Caki2 (cell line): ENCODE results near the gene CMBL. TPM values are rescaled to one million over a fixed set of nuclear protein-coding genes. Genes with fewer than 3 reads are reported as not detected.
A peak's percentile ranks its signal among the peaks of the same experiment; 100 is the strongest.
"Not testable (repeated sequence)": the region's sequence is repeated elsewhere in the genome, so short reads cannot be mapped to it uniquely, and the experiment has no call there.

Experiments
- DNase-seq: peaks from one replicate; pipeline ENCODE4 v3.0.0-alpha.2; 2015; ENCODE audit warnings: low read depth
- in situ Hi-C: cut with HindIII; loops from 2 replicates; pipeline ENCODE4 v1.10.0; 2016; ENCODE audit warnings: low sequenced_read_pairs, low pct_unique_long_range_greater_than_20kb, mixed read lengths
- total RNA-seq: library from RNA; depleted of rRNA; stranded (reverse); fragments of >200 nt; shearing (Covaris generic); gene quantifications from 2 replicates; pipeline ENCODE4 v1.2.3, GENCODE V29; 2014; ENCODE audit warnings: low replicate concordance

The CMBL gene
- total RNA-seq, 1 experiment from 2014 or later = 219 TPM

DNA sequence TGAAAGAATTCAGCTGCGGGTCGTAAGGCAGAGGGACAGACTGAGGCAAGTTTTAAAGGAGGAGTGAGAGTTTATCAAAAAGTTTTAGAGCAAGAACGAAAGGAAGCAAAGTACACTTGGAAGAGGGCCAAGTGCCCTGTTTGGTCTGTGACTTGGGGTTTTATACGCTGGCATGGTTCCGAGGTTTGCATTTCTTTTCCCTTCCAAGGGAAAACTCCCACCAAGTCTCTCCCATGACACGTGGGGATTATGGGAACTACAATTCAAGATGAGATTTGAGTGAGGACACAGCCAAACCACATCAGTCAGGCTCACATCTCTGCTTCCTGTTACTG lies 34.9 kb downstream of the CMBL start:
- DNase-seq, in situ Hi-C loops: not testable (repeated sequence)

DNA sequence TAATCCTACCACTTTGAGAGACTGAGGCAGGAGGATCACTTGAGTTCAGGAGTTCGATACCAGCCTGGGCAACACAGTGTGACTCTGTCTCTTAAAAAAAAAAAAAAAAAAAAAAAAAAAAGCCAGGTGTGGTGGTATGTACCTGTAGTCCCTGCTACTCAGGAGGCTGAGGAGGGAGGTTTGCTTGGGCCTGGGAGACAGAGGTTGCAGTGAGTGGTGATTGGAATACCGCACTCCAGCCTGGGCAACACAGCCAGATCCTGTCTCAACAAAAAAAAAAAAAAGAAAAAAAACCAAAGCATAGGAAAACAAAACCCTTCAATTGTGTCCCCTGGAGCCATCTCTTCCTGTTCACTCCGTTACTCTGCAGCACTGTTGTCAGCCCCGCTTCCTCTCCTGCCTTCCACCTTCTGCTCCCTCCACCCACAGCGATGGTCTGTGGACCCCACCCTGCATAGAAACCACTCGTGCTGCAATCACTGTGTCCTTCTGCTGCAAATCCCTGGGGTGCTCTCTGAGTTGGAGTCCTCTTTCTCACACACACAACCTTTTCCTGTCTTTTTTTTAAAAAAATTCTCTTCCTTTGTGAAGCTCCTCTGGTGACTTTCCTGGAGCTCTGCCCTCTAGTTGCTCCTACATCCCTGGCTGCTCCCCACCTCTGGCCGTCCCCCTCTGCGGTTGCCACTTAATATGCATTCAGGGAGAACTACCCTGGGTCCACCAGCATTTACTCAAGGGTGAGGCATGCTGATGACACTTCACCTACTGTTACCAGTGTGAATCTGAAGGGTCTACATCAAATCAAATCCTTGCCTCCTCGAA lies 35.4 kb downstream of the CMBL start:
- no peak for DNase-seq
- in situ Hi-C loops = no loop called here

- no peak for DNase-seq
- in situ Hi-C loops = no loop called here
Observed at GRCh38 chr5:10268100-10268499, 39.6 kb downstream of the CMBL start.

- DNase-seq = no peak
- in situ Hi-C loops = no loop called here
Observed at GRCh38 chr5:10266839-10267238, 40.9 kb downstream of the CMBL start.

DNA sequence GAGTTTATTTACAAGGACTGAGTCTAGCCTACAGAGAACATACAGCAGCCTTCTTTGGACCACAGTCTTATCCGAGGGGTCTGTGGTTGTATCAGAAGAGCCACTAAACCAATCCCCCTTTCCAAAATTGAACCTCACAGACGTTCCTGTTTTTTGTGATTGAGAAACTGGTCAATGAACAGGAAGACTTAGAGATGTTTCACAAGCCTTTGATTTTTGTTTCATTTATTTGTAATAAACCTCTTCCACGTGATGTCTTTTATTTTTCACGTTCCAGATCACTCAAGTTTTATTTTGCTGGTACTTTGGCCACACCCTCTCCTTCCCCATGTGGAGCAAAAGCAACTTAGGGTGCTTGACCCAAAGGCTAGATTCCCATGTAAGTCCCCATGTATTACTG lies 41.6 kb downstream of the CMBL start:
- in situ Hi-C loops = no loop called here
- DNase-seq = no peak

- DNase-seq = no peak
- in situ Hi-C loops = no loop called here
Observed at GRCh38 chr5:10265245-10266109, 42.2 kb downstream of the CMBL start.

DNA sequence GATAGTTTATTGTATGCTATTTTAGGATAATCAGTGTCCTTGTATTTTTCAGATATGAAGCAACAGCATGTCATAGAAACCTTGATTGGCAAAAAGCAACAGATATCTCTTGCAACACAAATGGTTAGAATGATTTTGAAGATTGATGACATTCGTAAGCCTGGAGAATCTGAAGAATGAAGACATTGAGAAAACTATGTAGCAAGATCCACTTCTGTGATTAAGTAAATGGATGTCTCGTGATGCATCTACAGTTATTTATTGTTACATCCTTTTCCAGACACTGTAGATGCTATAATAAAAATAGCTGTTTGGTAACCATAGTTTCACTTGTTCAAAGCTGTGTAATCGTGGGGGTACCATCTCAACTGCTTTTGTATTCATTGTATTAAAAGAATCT lies 43.1 kb downstream of the CMBL start:
- in situ Hi-C loops = no loop called here
- no peak for DNase-seq

DNA sequence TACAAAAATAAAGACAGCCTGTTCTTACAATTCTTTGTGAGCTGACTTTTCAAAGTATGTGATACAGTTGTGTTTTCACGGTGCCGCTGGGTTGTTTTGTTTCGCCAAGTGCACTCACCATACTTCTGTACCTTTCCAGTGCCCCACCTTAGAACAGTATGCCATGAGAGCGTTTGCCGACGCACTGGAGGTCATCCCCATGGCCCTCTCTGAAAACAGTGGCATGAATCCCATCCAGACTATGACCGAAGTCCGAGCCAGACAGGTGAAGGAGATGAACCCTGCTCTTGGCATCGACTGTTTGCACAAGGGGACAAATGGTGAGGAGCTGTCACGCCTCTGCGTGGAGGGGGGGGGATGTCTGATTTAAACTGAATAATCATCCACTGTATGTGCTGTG lies 44.7 kb downstream of the CMBL start:
- in situ Hi-C loops = no loop called here

GRCh38 chr5:10262121-10262774 lies 45.5 kb downstream of the CMBL start:
- no peak for DNase-seq
- in situ Hi-C loops = no loop called here

More for the DNA sequence above, 44.7 kb downstream of the CMBL start:
- no peak for DNase-seq

GRCh38 chr5:10261065-10261464 lies 46.6 kb downstream of the CMBL start:
- in situ Hi-C loops = no loop called here
- DNase-seq = no peak

GRCh38 chr5:10259899-10260298 lies 47.8 kb downstream of the CMBL start:
- in situ Hi-C loops = no loop called here
- no peak for DNase-seq

- in situ Hi-C loops = no loop called here
Observed at GRCh38 chr5:10257870-10258269, 49.8 kb downstream of the CMBL start.

GRCh38 chr5:10254686-10255085 lies 53.0 kb downstream of the CMBL start:
- no peak for DNase-seq
- in situ Hi-C loops = no loop called here

More at GRCh38 chr5:10257870-10258269, 49.8 kb downstream of the CMBL start:
- DNase-seq = no peak

- no peak for DNase-seq
- in situ Hi-C loops = no loop called here
Observed at GRCh38 chr5:10253390-10253789, 54.3 kb downstream of the CMBL start.

GRCh38 chr5:10251405-10251804 lies 56.3 kb downstream of the CMBL start:
- DNase-seq = no peak
- in situ Hi-C loops = no loop called here

GRCh38 chr5:10250806-10251276 lies 56.9 kb downstream of the CMBL start:
- in situ Hi-C loops = no loop called here

DNA sequence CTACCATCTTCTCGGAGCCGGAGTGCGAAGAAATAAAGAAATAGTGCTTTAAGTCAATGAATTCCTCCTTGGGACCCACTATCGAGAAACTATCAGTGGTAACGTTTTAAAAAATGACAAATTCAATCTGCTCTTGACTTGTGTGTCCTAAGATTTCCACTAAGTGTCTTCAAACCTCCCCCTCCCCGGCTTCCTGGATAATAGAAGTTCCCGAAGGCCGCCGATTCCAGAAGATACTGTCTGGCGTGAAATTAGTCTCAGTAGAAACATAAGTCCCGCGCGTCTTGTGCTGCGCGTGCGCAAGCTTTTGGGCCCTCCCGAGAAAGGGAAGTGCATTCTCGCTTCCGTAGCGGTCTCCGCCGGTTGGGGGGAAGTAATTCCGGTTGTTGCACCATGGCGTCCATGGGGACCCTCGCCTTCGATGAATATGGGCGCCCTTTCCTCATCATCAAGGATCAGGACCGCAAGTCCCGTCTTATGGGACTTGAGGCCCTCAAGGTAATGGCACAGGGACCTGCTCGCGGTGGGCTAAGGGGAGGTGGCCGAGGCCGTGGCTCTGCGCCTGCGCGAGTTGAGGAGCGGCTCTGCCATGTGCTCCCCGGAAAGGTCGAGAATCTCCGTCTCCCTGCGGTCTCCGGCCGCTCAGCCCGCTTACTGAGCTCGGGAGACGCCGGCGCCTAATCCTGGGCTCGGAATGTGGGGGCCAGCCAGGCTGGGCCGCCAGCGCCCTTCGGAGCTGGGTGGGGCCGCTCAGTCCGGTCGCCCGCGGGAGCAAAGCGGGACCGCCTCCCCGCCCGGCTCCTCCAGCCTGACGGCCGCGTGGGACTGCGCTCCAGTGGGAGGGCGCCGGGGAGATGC lies 57.5 kb downstream of the CMBL start, which contains the start of gene CCT5:
Gene CCT5, plus strand, starts transcription at position 333 of the 858 bp plus-strand sequence. Its CDS starts 61 bp downstream, at position 394.
- in situ Hi-C loops = no loop called here
- peak; percentile 96 for DNase-seq

More at GRCh38 chr5:10250806-10251276, 56.9 kb downstream of the CMBL start:
- no peak for DNase-seq
